Measurements from ENCODE around the gene HDX. TPM values are rescaled to one million over a fixed set of nuclear protein-coding genes. Genes with fewer than 3 reads are reported as not detected.
A peak's percentile ranks its signal among the peaks of the same experiment; 100 is the strongest.

The HDX gene
- polyA plus RNA-seq, 4 donors, result 0.27 to 2.5 (median 1.1) TPM; not detected in 1

DNA sequence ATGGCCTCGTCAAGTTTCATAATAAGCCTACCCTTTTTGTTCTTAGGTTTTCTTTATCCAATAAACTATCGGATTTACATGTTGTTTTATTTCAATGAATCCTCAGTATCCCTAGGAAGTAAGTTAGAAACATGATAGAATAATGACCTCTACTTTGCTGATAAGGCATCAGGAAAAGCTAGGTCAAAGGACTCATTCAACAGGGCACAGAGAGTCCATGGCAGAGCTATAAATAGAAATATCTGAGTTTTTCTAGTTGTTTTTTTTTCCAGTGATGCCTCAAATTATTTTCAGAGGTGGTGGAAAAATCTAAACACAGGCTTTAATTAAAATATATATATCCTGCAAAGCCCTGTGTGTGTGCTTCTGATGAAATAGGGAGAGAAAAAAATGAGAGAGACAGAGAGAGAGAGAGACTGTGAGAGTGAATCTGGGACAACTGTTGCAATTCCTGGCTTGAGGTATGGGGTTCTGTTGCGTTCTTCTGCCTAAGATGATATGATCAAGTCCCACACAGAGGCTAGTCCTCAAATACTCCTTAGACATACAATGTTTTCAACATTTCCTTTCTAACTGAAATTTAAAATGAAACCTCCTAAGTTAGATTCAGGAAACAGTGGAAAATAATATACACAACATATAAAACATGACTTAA is 139.9 kb downstream of the HDX start:
- Histone ChIP-seq H3K36me3 (ENCODE audit: control insufficient read depth in 3 of 3, insufficient read depth in 2 of 3, low read depth in 1 of 3, low read length in 3 of 3) (no peaks in the 10 kb centered on the region), H3K27ac (ENCODE audit: low read depth in 1 of 3, low read length in 2 of 3) (no peak overlapping the region), H3K4me1 (ENCODE audit: control insufficient read depth in 3 of 3, insufficient read depth in 2 of 3, low read depth in 1 of 3, low read length in 2 of 3) (no peaks in the 10 kb centered on the region), H3K4me3 (ENCODE audit: low read depth in 1 of 3, low read length in 3 of 3) (no peak overlapping the region), H3K9me3 (ENCODE audit: control insufficient read depth in 2 of 2, insufficient read depth in 1 of 2, low read depth in 1 of 2, low read length in 1 of 2) (no peaks in the 10 kb centered on the region), H3K27me3 (ENCODE audit: control insufficient read depth in 3 of 3, insufficient read depth in 3 of 3, low read length in 3 of 3) (no peaks in the 10 kb centered on the region)
- FAIRE-seq (no peak), DNase-seq (no peak)
- 76 to 91% (median 85%) methylated on average over 3 of the region's 3 CpGs for WGBS, 3 donors

DNA sequence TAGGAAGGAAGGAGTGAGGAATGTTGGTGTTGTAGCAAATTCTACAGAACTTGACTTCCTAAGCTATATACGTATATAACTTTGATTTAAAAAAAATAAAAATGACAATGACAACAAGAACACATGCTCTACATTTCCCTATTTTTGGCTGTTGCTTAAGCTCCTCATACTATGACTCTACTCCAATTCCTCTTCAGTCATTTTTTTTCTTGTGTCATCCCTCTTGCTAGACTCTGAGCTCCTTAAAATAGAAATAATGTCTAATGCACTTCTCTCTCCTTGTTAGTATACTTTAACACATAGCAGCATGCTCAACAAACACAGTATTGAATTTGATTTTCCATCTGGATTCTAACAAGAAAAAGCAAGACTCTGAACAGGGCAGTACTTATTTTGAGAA is 144.0 kb downstream of the HDX start:
- no peak for FAIRE-seq
- 59 to 88% (median 72%) methylated on average over 1 of the region's 1 CpG for WGBS, 3 donors
- Histone ChIP-seq H3K27ac (ENCODE audit: low read depth in 1 of 3, low read length in 2 of 3) (no peak overlapping the region), H3K36me3 (ENCODE audit: control insufficient read depth in 3 of 3, insufficient read depth in 2 of 3, low read depth in 1 of 3, low read length in 3 of 3) (no peaks in the 10 kb centered on the region), H3K27me3 (ENCODE audit: control insufficient read depth in 3 of 3, insufficient read depth in 3 of 3, low read length in 3 of 3) (no peaks in the 10 kb centered on the region), H3K4me3 (ENCODE audit: low read depth in 1 of 3, low read length in 3 of 3) (no peak overlapping the region), H3K4me1 (ENCODE audit: control insufficient read depth in 3 of 3, insufficient read depth in 2 of 3, low read depth in 1 of 3, low read length in 2 of 3) (no peaks in the 10 kb centered on the region), H3K9me3 (ENCODE audit: control insufficient read depth in 2 of 2, insufficient read depth in 1 of 2, low read depth in 1 of 2, low read length in 1 of 2) (no peaks in the 10 kb centered on the region)
- DNase-seq, result no peak

DNA sequence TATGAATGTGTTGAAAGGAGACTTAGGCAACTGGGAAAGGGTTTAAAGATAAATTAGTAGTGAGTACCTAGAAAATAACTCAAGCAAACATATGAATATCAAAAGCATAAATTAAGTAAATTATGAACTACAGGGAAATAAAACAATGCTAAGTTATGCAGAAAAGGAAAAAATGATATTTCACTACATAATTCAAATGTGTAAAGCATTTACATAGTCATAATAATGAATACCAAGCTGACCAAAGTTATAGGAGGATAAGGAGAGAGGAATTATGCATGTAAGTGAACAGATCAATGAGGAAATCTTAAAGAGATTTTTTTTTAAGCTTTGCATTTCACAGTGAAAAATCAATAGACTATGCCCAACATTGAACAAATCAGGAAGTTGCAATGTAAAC is 145.0 kb downstream of the HDX start:
- H3K4me1 ChIP-seq (ENCODE audit: control insufficient read depth in 3 of 3, insufficient read depth in 2 of 3, low read depth in 1 of 3, low read length in 2 of 3), result no peaks in the 10 kb centered on the region
- no peaks in the 10 kb centered on the region for H3K36me3 ChIP-seq (ENCODE audit: control insufficient read depth in 3 of 3, insufficient read depth in 2 of 3, low read depth in 1 of 3, low read length in 3 of 3)
- H3K9me3 ChIP-seq (ENCODE audit: control insufficient read depth in 2 of 2, insufficient read depth in 1 of 2, low read depth in 1 of 2, low read length in 1 of 2), result no peaks in the 10 kb centered on the region
- no peak overlapping the region for H3K27ac ChIP-seq (ENCODE audit: low read depth in 1 of 3, low read length in 2 of 3)
- DNase-seq, result no peak
- no peak for FAIRE-seq
- no peak overlapping the region for H3K4me3 ChIP-seq (ENCODE audit: low read depth in 1 of 3, low read length in 3 of 3)
- H3K27me3 ChIP-seq (ENCODE audit: control insufficient read depth in 3 of 3, insufficient read depth in 3 of 3, low read length in 3 of 3), result no peaks in the 10 kb centered on the region

DNA sequence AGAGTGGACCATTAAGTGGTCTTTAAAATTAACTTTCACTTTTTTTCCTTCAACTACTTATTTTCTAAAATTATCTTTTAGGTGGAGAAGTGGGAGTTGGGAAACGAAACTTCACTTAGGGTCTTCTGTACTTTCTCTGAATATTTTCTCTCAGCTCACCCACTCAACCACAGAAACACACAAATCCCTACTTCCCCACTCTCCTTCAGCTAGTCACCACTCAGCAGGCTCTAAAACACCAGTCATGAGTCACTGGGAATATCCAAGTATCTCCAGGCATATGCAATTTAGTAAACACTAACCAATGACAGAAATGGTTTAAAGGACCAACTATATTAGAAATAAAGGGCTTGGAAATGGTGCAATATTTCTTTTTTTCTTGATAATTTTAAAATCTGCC is 161.3 kb downstream of the HDX start:
- WGBS, 3 donors, result 33 to 69% (median 64%) methylated on average over 1 of the region's 1 CpG
- DNase-seq, result no peak
- H3K4me3 ChIP-seq (ENCODE audit: low read depth in 1 of 3, low read length in 3 of 3), result no peak overlapping the region

DNA sequence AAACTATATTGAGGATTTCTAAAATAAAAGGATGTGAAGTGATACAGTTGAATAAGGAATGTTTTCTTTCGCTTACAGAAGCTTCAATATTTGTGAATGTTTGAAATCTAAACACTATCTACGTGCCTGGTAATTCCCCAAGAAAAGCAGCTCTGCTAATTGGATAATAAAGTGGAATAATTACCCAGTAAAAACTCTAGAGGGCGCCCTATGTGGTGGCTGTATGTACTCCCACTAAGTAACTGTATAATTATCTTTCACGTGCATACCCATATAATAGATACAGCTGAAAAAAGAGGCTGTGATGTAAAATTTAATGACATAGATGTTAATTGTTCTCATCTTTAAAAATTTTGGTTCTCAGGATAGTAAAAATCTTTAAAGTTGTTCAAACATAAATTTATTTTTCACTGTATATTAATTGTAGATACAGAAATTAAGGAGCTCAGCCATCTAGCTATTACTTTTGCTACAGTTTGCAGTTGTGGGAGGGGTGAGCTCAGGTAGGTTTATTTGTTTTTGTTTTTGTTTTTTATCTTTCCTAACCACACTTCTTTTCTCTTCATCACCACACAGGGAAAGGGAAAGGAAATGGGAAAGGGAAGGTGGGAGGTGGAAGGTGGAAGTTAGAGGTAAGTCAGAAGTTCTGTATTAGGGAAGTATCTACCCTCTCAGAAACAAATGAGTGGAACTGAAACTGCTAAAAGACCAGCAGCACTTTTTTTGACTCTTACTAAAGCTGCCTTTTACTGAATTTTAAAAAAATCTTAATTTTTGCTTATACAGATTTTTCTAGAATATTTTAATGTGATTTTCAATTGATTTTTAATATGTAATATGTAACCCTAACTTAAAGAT is 162.5 kb downstream of the HDX start:
- Histone ChIP-seq H3K27ac (ENCODE audit: low read depth in 1 of 3, low read length in 2 of 3) (no peak overlapping the region), H3K27me3 (ENCODE audit: control insufficient read depth in 3 of 3, insufficient read depth in 3 of 3, low read length in 3 of 3) (no peaks in the 10 kb centered on the region), H3K4me1 (ENCODE audit: control insufficient read depth in 3 of 3, insufficient read depth in 2 of 3, low read depth in 1 of 3, low read length in 2 of 3) (no peaks in the 10 kb centered on the region), H3K36me3 (ENCODE audit: control insufficient read depth in 3 of 3, insufficient read depth in 2 of 3, low read depth in 1 of 3, low read length in 3 of 3) (no peaks in the 10 kb centered on the region), H3K9me3 (ENCODE audit: control insufficient read depth in 2 of 2, insufficient read depth in 1 of 2, low read depth in 1 of 2, low read length in 1 of 2) (no peaks in the 10 kb centered on the region), H3K4me3 (ENCODE audit: low read depth in 1 of 3, low read length in 3 of 3) (no peak overlapping the region)
- no peak for FAIRE-seq
- WGBS, 3 donors, result 15 to 36% (median 18%) methylated on average over 4 of the region's 4 CpGs
- DNase-seq, result peak; percentile 2 to 13

More for the DNA sequence above, 161.3 kb downstream of the HDX start:
- Histone ChIP-seq H3K27me3 (ENCODE audit: control insufficient read depth in 3 of 3, insufficient read depth in 3 of 3, low read length in 3 of 3) (no peaks in the 10 kb centered on the region), H3K27ac (ENCODE audit: low read depth in 1 of 3, low read length in 2 of 3) (no peak overlapping the region), H3K36me3 (ENCODE audit: control insufficient read depth in 3 of 3, insufficient read depth in 2 of 3, low read depth in 1 of 3, low read length in 3 of 3) (no peaks in the 10 kb centered on the region), H3K9me3 (ENCODE audit: control insufficient read depth in 2 of 2, insufficient read depth in 1 of 2, low read depth in 1 of 2, low read length in 1 of 2) (no peaks in the 10 kb centered on the region), H3K4me1 (ENCODE audit: control insufficient read depth in 3 of 3, insufficient read depth in 2 of 3, low read depth in 1 of 3, low read length in 2 of 3) (no peaks in the 10 kb centered on the region)
- FAIRE-seq, result no peak

DNA sequence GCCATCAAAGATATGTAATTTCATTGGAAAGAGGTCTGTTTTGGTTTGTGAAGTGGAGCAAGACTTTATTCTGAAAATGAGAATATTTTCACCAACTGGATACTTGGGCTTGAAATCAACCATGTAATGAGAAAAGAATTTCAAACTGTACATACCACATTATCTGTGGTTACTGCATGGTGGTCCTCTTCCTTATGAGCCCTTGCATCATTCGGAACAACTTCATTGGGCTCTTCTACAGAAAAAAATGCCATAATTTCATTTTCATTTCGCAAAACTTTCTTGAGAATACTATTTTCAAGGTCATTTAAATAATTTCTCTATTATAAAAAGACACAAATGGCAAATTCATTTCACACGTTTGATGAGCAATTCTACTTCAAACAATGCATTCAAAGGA is 165.6 kb downstream of the HDX start:
- WGBS, 3 donors, result 58 to 87% (median 60%) methylated on average over 3 of the region's 3 CpGs
- FAIRE-seq, result no peak
- DNase-seq, result no peak

DNA sequence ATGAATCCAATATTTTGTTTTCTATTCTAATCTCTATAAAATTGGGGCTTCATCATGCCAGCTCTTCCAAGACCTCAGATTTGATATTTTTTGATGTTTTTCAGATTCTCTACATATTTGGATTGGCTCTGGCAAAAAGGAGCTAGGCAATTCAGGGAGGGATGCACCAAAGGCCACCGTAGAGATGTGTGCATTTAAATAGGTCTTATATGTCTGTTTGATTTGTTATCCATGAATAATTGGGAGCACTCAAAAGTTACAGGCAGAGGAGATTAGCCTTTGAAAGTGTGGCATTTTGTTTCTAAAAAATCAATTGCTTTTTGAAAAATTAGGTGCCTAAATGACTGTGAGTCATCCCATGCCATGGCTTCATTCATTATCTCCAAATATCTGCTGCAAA is 167.1 kb downstream of the HDX start:
- DNase-seq, result no peak
- FAIRE-seq, result no peak
- no peaks in the 10 kb centered on the region for H3K4me1 ChIP-seq (ENCODE audit: control insufficient read depth in 3 of 3, insufficient read depth in 2 of 3, low read depth in 1 of 3, low read length in 2 of 3)
- H3K9me3 ChIP-seq (ENCODE audit: control insufficient read depth in 2 of 2, insufficient read depth in 1 of 2, low read depth in 1 of 2, low read length in 1 of 2), result no peaks in the 10 kb centered on the region
- H3K27ac ChIP-seq (ENCODE audit: low read depth in 1 of 3, low read length in 2 of 3), result no peak overlapping the region
- no peak overlapping the region for H3K4me3 ChIP-seq (ENCODE audit: low read depth in 1 of 3, low read length in 3 of 3)
- 79 to 90% (median 88%) methylated on average over 1 of the region's 1 CpG for WGBS, 3 donors
- H3K36me3 ChIP-seq (ENCODE audit: control insufficient read depth in 3 of 3, insufficient read depth in 2 of 3, low read depth in 1 of 3, low read length in 3 of 3), result no peaks in the 10 kb centered on the region
- no peaks in the 10 kb centered on the region for H3K27me3 ChIP-seq (ENCODE audit: control insufficient read depth in 3 of 3, insufficient read depth in 3 of 3, low read length in 3 of 3)

More for the DNA sequence above, 165.6 kb downstream of the HDX start:
- no peaks in the 10 kb centered on the region for H3K9me3 ChIP-seq (ENCODE audit: control insufficient read depth in 2 of 2, insufficient read depth in 1 of 2, low read depth in 1 of 2, low read length in 1 of 2)
- no peaks in the 10 kb centered on the region for H3K27me3 ChIP-seq (ENCODE audit: control insufficient read depth in 3 of 3, insufficient read depth in 3 of 3, low read length in 3 of 3)
- no peak overlapping the region for H3K27ac ChIP-seq (ENCODE audit: low read depth in 1 of 3, low read length in 2 of 3)
- no peak overlapping the region for H3K4me3 ChIP-seq (ENCODE audit: low read depth in 1 of 3, low read length in 3 of 3)
- H3K4me1 ChIP-seq (ENCODE audit: control insufficient read depth in 3 of 3, insufficient read depth in 2 of 3, low read depth in 1 of 3, low read length in 2 of 3), result no peaks in the 10 kb centered on the region
- no peaks in the 10 kb centered on the region for H3K36me3 ChIP-seq (ENCODE audit: control insufficient read depth in 3 of 3, insufficient read depth in 2 of 3, low read depth in 1 of 3, low read length in 3 of 3)

DNA sequence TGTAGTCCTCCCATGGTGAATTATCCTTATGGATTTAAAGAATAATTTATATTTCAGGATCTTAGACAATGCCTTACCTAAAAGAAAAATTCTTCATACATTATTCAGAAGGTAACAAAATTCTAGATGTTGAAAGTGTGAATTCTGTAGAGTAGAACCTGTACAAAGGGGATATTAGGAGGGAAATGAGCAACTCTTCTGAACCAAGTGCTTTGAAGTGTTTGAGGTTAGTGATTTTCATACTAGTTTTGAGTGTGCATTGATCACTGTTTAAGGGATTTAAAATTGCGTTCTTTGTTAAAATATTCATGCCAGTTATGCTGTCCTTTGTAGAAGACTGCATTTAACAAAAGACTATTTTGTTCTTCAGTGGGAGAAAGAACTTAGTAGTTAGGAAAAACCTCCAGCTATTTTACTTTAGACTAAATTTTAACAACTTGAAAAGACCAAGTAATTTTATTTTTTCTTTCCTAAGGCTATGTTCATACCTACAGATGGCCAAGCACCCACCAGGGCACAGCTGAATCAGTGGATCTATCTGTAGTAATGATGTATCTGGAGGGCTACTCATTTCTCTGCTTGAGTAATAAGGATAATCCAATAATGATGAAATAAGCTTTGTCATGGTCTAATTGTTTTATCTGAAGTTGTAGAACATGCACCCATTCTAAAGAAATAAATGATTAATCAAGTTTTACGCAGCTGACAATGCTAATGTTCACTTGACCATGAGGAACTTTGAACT is 180.0 kb downstream of the HDX start:
- H3K9me3 ChIP-seq (ENCODE audit: control insufficient read depth in 2 of 2, insufficient read depth in 1 of 2, low read depth in 1 of 2, low read length in 1 of 2), result no peaks in the 10 kb centered on the region
- no peak overlapping the region for H3K4me3 ChIP-seq (ENCODE audit: low read depth in 1 of 3, low read length in 3 of 3)
- FAIRE-seq (no peak), DNase-seq (peak in 1 of 2 donors; percentile 1)
- H3K27ac ChIP-seq (ENCODE audit: low read depth in 1 of 3, low read length in 2 of 3), result no peak overlapping the region
- no peaks in the 10 kb centered on the region for H3K4me1 ChIP-seq (ENCODE audit: control insufficient read depth in 3 of 3, insufficient read depth in 2 of 3, low read depth in 1 of 3, low read length in 2 of 3)
- 54 to 73% (median 66%) methylated on average over 2 of the region's 2 CpGs for WGBS, 3 donors
- no peaks in the 10 kb centered on the region for H3K27me3 ChIP-seq (ENCODE audit: control insufficient read depth in 3 of 3, insufficient read depth in 3 of 3, low read length in 3 of 3)
- no peaks in the 10 kb centered on the region for H3K36me3 ChIP-seq (ENCODE audit: control insufficient read depth in 3 of 3, insufficient read depth in 2 of 3, low read depth in 1 of 3, low read length in 3 of 3)

All from small intestine (tissue), 7 donors.